GM18909 (cell line): Measurements from ENCODE around the gene MACROH2A1.

Experiments used
- ATAC-seq: cut with Tn5 transposase; IDR thresholded peaks from one replicate; pipeline ENCODE4 v1.9.1; 2021; ENCODE audit warnings: mild to moderate bottlenecking; ENCODE audit not compliant: unreplicated experiment, poor library complexity

The MACROH2A1 gene

GRCh38 chr5:135304352-135305221 is 94.4 kb downstream of the MACROH2A1 start:
- ATAC-seq = no peak

GRCh38 chr5:135303582-135304173 is 95.4 kb downstream of the MACROH2A1 start:
- ATAC-seq = no peak

- no peak for ATAC-seq
These were observed 101.9 kb downstream of the MACROH2A1 start for GRCh38 chr5:135296900-135297816.

- ATAC-seq = no peak
These were observed 103.2 kb downstream of the MACROH2A1 start for GRCh38 chr5:135295852-135296251.

- no peak for ATAC-seq
These were observed 104.2 kb downstream of the MACROH2A1 start for GRCh38 chr5:135294793-135295192.

GRCh38 chr5:135289651-135290050 is 109.4 kb downstream of the MACROH2A1 start:
- no peak for ATAC-seq

GRCh38 chr5:135287551-135287950 is 111.5 kb downstream of the MACROH2A1 start:
- no peak for ATAC-seq
